ENCODE results near the gene SCN10A. TPM values are rescaled to one million over a fixed set of nuclear protein-coding genes. Genes with fewer than 3 reads are reported as not detected.

Gene SCN10A
- total and polyA plus RNA-seq, 2 of the 13 experiments (the other 11 are each of a cell fraction or from before 2014, with no cell fraction given), result not detected

- TF ChIP-seq ARID5B (CRISPR knock-in tag; IDR thresholded peaks at IDR 0.05) (peak; percentile 90), CREBL2 (CRISPR knock-in tag; IDR thresholded peaks at IDR 0.05; ENCODE audit: borderline replicate concordance) (peak; percentile 91), ZNF879 (CRISPR knock-in tag; IDR thresholded peaks at IDR 0.05) (peak; percentile 96), GATAD2A (CRISPR knock-in tag; IDR thresholded peaks at IDR 0.05) (peak; percentile 82), GATAD1 (CRISPR knock-in tag; IDR thresholded peaks at IDR 0.05) (peak; percentile 77), ZNF160 (CRISPR knock-in tag; IDR thresholded peaks at IDR 0.05) (peak; percentile 97; the same call in 1 of the 2 replicates), ZNF597 (CRISPR knock-in tag; IDR thresholded peaks at IDR 0.05) (no peak), SIX1 (CRISPR knock-in tag; IDR thresholded peaks at IDR 0.05; ENCODE audit: borderline replicate concordance) (peak; percentile 88), HIC2 (CRISPR knock-in tag; IDR thresholded peaks at IDR 0.05; ENCODE audit: low read depth) (no peak; the same call in 1 of the 2 replicates), ZNF430 (CRISPR knock-in tag; IDR thresholded peaks at IDR 0.05) (peak; percentile 100), ZBTB8A (CRISPR knock-in tag; IDR thresholded peaks at IDR 0.05; ENCODE audit: borderline replicate concordance, low read depth) (peak; percentile 42; the same call in 1 of the 2 replicates), BRCA1 (CRISPR knock-in tag; IDR thresholded peaks at IDR 0.05) (peak; percentile 100), FOXA3 (CRISPR knock-in tag; IDR thresholded peaks at IDR 0.05) (peak; percentile 80), ZNF484 (CRISPR knock-in tag; IDR thresholded peaks at IDR 0.05; ENCODE audit: borderline replicate concordance, low read depth) (peak; percentile 90; the same call in 1 of the 2 replicates), ZEB1 (IDR thresholded peaks at IDR 0.05; ENCODE audit: insufficient replicate concordance, low read depth) (no peak), ZNF766 (CRISPR knock-in tag; IDR thresholded peaks at IDR 0.05; ENCODE audit: borderline replicate concordance) (peak; percentile 99), ZNF800 (CRISPR knock-in tag; IDR thresholded peaks at IDR 0.05) (peak; percentile 94), KDM5A (IDR thresholded peaks at IDR 0.05; ENCODE audit: borderline replicate concordance, low read length) (no peak)
Observed at GRCh38 chr3:38805765-38806386, 10.1 kb downstream of the SCN10A start (continued).

Data from HepG2 (cell line).